HG03175 (cell line): ENCODE data around the gene SNX18.
"Not testable (repeated sequence)": the region's sequence is repeated elsewhere in the genome, so short reads cannot be mapped to it uniquely, and the experiment has no call there.

Experiments
- ATAC-seq: cut with Tn5 transposase; IDR thresholded peaks from one replicate; pipeline ENCODE4 v1.9.1; 2021; ENCODE audit warnings: mild to moderate bottlenecking, moderate library complexity; ENCODE audit not compliant: unreplicated experiment

SNX18 gene

DNA sequence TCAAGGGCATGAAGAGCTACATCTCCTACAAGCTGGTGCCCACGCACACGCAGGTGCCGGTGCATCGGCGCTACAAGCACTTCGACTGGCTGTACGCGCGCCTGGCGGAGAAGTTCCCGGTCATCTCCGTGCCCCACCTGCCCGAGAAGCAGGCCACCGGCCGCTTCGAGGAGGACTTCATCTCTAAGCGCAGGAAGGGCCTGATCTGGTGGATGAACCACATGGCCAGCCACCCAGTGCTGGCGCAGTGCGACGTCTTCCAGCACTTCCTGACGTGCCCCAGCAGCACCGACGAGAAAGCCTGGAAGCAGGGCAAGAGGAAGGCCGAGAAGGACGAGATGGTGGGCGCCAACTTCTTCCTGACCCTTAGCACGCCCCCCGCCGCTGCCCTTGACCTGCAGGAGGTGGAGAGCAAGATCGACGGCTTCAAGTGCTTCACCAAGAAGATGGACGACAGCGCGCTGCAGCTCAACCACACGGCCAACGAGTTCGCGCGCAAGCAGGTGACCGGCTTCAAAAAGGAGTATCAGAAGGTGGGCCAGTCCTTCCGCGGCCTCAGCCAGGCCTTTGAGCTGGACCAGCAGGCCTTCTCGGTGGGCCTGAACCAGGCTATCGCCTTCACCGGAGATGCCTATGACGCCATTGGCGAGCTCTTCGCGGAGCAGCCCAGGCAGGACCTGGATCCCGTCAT lies 1.4 kb downstream of the SNX18 start:
- no peak for ATAC-seq

DNA sequence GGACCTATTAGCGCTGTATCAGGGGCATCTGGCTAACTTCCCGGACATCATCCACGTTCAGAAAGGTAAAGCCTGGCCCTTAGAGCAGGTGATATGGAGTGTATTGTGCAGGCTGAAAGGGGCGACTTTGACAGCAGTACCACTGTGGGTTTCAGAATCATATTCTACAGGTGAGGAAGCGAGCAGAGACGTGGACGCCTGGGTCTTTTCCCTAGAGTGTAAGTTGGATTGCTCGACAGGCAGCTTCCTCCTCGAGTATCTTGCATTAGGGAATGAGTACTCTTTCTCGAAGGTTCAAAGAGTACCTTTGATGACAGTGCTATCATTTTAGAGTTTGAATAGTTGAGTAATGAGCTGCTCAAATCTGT lies 1.9 kb downstream of the SNX18 start:
- ATAC-seq = no peak

DNA sequence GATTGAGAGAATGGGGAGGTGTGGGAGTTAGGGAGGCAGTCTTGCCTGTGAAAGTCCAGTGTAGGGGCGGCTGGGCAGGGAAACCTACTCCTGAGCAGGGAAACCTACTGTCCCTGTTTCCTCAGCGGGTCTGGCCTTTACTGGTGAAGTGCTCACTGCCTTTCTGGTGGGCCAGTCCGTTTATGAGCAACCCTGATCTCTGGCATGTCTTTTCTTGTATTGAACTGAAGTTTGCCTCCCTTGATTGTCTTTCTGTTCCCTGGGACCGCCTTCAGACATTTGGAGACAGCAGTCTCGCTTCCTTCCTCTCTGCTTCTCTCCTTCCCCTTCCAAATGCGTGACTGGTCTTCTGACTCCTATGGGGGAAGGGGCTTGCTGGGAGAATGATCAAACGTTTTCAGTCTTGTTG lies 2.9 kb downstream of the SNX18 start:
- no peak for ATAC-seq

DNA sequence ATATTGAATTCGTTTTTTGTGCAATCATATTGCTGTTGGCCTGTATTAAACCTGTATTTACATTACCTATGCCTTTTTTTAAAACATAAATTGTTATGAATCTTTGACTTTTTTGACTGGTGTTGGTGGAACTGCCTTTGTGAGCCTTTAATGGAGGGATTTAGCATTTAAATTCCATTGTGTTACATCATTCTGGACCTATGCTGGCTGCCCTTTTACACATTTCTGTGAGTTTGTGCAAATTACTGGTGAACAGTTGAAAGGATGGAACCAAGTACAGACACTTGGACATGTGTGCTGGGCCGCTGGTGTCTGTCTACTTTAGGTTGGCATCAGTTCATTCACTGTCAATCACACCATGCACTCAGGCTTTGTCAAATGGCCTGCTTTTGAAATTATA lies 3.4 kb downstream of the SNX18 start:
- no peak for ATAC-seq

DNA sequence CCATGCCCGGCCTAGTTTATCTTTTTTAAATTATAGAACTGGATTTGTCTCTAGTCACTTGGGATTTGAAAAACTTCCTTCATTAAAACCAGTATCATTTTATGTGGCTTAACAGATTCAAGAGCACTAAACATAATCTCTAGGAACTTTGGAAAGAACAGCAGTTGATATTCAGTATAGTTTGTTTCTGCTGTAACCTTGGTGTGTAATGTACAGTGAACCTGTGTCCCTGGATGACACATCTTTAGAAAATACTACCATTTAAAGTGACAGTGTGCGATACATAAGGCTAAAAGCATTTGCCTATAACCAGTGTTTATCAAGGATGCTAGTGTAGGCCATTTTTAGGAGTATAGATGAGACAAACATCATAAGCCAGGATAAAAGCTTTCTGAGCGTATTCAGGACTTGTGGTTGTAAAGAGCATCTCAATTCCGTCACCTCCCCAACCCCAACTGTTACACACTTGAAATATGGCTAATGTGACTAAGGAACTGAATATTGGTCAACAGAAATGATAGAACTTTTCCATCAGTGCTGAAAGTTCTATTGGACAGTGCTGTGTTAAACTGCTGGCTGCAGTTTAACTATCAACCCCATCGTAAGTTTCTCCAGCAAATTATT lies 4.4 kb downstream of the SNX18 start:
- ATAC-seq = no peak

DNA sequence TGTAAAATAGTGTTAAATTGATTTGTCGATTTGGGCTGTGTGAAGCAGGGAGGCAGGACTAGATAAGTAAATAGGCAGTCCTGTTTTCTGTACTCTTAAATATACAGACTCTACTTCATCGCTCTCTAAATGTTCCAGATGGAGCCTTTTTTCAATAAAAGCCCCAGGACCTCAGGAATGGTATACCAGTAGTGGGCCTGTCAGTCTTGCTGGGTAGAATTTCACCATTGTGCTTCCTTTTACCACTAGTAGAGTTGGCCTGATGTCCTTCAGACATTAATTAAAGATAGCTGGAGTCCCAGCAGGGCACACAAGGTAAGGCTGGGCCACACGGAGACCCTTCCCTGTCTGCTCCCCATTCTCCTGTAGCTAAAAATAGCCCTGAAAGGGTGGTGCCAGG lies 6.0 kb downstream of the SNX18 start:
- ATAC-seq = no peak

DNA sequence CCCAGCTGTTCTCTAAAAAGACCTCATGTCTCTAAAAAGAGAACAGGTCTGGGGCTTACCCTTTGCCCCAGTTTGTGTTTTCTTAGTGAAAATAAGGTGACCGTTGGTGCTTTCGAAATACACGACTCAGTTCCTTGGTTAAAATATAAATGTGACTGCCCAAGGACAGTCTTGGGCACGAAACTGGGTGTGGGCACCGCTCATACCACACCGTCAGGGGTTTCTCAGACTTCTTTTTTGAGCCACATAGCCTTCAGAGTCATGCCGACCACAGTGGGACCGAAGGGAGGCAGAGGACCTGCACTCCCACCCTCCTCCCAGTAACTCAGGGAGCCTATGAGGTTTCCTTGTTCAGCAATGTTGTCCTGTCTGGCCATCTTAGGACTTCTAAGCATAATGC lies 6.5 kb downstream of the SNX18 start:
- ATAC-seq = no peak

DNA sequence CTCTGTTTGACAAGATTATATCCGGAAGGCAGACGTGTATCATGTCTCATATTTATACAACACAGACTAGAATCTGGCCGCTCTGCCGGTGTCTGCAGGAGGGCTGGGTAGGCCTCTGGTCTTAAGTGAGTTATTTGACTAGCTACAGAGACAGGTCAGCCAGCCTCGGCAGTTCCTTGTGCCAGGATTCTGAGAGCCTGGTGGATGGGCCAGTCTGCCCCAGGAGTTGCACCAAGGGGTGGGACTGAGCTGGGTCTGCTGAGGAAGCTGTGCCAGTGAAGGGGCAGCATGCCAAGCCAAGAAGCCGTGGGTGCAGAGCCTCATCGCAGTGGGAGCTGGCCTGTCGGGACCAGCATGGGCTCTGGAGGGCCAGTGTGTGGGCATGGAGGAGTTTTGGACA lies 7.1 kb downstream of the SNX18 start:
- ATAC-seq = no peak

DNA sequence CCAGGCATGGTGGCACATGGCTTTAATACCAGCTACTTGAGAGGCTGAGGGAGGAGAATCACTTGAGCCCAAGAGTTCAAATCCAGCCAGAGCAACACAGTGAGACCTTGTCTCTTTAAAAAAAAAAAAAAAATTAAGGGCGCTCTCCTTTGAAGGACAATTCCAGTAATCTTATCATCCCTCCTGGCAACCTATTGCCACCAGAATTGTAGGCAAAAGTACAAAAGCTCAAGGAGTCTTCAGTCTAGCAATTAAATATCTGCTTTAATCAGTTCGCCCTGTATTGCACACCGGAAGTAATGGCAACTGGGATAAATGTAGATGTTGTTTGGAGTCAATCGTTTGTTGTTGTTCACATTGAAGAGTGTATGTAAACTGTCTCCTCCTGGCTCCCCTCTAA lies 7.7 kb downstream of the SNX18 start:
- no peak for ATAC-seq

DNA sequence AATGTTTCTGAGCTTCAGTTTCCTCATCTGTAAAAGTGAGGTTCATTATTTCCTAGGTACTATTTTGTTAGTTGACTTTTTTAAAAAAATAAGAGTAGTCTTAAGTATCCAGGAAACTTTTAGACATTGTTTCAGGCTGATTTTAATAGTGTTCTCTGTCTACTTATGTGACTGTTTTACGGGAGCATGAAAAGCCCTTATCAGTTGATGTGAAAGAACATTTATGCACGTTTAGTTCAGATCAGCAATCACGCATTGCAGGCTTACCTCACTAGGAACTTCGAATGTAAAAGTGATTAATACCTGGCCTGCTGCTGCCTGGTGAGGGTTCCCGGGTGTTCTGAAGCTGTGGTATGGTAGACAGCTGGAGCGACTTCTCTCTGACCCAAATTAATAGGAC lies 8.1 kb downstream of the SNX18 start:
- no peak for ATAC-seq

DNA sequence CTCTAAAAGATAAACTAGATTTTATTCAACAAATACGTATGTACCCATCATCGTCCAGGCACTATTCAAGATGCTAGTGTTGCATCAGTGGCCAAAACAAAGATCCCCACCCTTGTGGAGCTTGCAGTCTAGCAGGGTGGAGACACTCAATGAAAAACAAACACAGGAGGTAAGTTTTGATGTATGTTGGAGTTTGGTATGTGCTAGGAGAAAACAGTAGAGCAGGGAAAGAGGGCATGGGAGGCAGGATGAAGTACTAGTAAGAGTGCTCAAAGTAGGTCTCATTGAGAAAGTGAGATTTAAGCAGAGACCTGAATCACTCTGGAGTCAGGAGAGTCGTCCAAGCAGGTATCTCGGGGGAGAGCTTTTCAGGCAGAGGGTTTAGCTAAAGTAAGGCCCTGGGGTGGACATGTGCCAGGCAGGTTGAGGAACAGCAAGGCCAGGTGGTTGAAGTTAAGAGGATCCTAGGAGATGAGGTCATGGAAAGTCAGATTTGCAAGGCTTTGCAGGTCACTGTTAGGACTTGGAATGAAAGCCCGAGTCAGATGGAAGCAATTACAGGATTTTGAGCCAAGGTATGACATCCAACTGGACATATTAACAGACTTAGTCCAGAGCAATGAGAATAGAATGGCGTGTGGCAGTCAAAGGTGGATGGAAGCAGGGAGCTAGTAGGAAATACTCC lies 9.2 kb downstream of the SNX18 start:
- no peak for ATAC-seq

DNA sequence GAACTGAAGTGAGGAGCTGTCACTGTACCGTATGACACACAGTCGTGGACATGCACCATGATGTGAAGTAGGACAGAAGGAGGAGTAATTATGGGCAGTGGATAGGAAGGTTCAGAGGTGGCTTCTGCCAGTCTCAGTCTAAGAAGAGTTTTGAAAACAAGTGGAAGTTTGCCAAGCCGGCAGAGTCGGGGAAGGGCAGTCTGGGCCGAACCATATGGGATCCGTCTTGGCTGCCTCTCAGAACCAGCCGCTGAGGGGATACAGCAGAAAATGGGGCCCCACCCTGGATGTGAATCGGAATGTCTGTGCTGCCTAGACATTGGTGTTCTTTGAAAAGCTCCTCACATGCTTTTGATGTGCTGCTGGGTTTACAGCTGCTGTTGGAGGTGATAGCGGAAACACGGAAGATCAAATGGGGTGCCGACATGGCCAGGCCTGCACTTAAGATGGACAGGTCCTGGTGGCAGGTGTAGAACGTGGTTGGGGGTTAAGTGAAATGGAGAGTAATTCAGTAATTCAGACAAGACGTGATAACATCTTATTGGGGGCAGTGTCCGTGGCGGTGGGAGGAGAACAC lies 11.2 kb downstream of the SNX18 start:
- no peak for ATAC-seq

DNA sequence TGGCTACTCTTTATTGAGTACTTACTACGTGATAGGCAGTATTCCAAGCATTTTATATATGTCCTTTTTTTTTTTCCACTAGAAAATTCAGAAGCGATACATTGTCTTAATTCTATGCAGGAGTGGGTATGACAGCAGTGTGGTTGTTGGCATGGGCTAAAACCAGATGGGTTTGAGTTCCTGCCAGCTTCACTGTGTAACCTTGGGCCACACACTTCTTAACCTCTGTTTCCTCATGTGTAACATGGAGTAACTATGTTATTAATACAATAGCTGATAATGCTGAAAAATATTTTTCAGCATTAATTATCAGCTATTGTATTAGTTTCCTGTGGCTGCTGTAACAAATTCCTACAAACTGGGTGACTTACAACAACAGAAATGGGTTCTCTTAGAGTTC lies 12.0 kb downstream of the SNX18 start:
- no peak for ATAC-seq

DNA sequence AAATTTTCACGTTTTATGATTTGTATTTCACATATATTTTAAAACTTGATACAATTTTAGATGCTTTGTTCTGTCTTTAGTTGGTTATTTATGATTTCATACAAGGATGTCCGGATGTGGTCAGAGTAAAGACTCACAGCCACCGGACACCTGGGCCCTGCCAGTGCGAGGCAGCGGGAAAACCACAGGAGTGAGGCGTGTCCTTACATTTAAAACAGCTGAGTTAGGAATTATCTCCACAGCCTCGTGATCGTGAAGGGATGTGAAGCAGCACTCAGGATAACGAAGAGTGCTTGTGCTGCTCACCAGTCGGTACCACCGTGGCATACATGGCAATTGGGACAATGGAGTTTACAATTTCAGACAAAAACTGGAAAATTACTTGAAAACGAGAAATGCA lies 14.0 kb downstream of the SNX18 start:
- ATAC-seq = no peak

DNA sequence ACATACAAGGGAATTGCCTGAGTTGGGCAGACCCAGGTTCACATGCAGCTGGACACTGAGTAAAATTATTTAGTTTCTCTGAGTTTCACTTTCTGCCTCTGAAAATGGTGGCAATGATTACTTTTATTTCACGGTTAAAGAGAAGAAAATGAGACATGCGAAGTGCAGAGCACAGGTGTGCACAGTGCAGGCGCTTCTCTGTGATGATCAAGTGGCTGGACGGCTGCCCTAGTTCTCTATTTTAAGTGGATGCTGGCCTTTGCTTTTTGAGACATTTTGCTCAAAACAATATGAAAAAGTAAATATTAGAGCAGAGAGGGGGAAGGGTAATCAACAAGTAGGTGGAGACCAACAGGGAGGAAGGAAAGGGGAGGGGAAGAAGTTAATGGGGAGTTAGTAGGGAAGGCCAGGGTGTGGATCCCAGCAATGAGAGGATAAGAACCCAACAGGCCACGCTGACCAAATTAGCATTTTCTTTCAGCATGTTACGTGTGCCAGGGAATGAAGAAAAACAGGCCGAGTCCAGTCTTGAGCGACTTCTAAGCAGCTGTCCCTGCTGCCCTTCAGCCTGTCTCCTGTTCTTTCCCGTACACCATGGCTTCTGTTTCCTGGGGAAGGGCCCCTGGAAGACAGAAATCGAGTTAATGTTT lies 16.1 kb downstream of the SNX18 start:
- no peak for ATAC-seq

DNA sequence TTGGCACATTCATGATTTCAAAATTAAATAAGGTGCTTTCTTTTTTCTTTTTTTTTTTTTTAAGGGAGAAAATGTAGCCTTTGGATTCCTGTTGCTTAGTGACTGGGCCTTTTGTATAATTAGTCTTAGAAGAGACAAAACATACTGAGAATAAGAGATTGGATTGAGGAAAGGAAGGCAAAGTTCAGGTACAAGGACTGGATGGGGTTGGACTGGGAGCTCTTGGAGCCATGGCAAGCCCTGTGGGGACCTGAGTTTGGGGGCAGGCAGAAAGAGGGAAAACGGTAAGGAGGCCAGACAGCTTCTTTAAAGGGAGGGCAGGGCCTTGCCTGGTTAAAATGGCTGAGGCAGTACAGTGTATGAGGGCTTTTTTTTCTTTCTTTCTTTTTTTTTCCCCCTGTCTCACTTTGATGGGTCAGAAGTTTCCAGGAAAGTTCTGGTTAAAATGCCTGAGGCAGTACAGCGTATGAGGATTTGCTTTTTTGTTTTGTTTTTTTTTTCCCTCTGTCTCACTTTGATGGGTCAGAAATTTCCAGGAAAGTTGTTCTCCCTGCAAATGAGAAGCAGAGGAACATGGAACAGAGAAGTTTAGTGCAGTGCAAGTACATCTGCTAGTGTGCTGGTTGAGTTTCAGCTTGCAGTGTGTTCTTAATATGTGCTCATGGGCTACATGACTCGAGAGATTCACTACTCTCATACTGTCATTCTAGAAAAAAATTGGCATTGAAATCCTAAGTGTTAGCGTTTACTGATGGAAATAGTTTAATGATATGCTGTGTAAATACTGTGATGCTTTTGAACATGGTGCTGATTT lies 16.8 kb downstream of the SNX18 start:
- no peak for ATAC-seq

DNA sequence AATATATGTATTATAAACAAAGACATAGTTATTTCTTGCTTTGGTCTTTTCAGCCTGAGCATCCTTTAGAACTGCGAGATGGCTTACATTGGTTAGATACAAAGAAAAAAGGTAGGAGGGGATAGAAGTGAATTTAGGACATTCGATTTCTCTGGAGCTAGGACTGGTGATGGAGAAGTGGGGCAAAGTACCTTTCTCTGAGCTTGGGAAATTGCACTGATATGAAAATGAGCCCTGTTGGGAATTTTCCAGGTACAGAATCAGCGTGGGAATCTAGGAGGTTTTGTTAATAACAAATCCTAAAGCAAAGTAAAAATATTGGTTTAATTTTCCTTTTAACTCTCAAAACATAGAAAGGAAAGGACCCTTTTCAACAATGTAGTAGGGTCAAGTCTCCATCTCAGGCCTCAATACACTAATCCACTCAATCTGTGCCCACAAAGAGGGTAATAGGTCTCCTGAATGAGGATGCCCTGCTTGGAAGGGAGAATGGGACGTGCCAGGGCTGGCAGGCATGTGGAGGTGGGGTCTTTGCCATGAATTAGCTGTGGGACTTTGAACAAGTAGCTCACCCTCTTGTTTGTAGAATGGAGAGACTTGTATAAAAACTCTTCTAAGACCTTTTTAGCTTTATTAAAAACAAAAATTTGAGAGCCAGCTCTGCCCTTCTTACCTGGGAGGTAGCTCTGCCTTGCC lies 17.7 kb downstream of the SNX18 start:
- no peak for ATAC-seq

DNA sequence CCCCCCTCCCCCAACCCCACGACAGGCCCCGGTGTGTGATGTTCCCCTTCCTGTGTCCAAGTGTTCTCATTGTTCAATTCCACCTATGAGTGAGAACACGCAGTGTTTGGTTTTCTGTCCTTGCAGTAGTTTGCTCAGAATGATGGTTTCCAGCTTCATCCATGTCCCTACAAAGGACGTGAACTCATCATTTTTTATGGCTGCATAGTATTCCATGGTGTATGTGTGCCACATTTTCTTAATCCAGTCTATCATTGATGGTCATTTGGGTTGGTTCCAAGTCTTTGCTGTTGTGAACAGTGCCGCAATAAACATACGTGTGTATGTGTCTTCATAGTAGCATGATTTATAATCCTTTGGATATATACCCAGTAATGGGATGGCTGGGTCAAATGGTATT lies 18.8 kb downstream of the SNX18 start:
- not testable (repeated sequence) for ATAC-seq

DNA sequence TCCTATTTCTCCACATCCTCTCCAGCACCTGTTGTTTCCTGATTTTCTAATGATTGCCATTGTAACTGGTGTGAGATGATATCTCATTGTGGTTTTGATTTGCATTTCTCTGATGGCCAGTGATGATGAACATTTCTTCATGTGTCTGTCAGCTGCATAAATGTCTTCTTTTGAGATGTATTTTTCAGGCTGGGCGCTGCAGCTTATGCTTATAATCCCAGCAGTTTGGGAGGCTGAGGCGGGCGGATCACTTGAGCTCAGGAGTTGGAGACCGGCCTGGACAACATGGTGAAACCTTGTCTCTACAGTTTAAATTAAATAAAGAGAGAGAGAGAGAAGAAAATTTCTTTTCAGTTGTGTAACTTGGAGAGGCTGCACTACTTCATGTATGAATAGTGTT lies 19.3 kb downstream of the SNX18 start:
- not testable (repeated sequence) for ATAC-seq

DNA sequence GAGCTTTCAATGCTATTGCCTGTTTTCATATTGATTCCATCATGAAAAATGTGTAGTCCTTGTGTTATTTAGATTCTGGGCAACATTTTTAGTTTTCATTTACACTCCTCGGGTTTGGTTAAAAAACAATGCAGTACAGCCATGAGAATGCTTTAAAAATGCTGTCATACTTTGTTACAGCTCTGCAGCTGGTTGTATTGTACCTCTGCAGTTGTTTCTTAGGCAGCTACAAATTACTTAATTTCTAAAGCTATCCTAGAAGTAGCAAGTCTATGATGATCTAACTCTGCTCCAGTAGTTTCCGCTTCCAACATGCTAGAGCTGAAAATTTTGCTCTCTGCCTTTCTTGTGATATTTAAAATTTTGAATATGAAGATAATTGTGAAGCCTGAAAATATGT lies 20.2 kb downstream of the SNX18 start:
- no peak for ATAC-seq
